Stimulated activated CD4-positive, alpha-beta T cell treated with anti-CD3 and anti-CD28 coated beads, Interleukin-12 subunit alpha, Interleukin-12 subunit beta, amount 100 ng/mL, for 48 hours (primary cell): Measurements from ENCODE around the gene BCL10.

ENCODE experiments used
- DNase-seq, 3 donors: peaks; one replicate each; pipeline ENCODE4 v3.0.0-alpha.2; 2020; ENCODE audit warnings: low read depth in 2 of 3, low spot score in 1 of 3

BCL10 gene

GRCh38 chr1:85300140-85300539 is 23.7 kb upstream of the BCL10 start:
- no peak for DNase-seq

GRCh38 chr1:85297855-85298629 is 21.6 kb upstream of the BCL10 start:
- DNase-seq = peak; percentile 64 to 78 (median 72)

DNA sequence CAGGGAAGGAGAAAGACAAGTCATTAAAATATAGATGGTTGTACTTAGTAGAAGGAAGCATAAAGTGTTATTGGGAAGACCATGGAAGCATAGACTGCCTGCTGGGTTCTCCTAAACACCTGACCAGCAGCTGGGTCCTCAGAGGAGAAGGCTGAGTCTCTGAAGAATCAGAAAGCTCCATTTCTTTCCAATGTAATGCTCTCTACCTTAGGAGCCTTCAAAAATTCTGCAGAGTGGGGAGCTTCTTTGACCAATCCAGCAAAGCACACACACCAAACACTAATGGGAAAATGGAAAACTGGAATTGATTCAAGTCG is 21.1 kb upstream of the BCL10 start:
- no peak for DNase-seq

- no peak for DNase-seq
Observed at GRCh38 chr1:85296980-85297379, 20.5 kb upstream of the BCL10 start.

- DNase-seq = no peak
Observed at GRCh38 chr1:85295654-85296053, 19.2 kb upstream of the BCL10 start.

DNA sequence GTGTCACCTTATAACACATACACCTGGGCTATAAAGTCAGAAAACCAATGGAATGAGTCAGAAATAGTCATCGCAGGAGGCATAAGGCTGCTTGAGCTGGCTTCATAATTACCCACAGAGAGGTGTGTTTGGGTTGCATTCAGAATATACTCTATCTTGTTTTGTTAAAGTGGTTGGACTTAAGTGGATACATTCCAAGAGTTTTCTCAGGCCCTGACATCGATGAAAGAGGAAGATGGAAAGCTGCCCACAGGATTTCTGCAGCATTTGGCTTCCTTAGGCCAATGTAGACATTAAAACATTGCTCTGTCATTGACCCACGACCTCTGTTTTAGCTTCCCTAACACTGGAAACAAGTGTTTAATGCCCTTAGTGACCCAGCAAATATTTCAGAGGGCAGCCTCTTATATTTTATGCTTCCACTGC is 18.6 kb upstream of the BCL10 start:
- no peak for DNase-seq

DNA sequence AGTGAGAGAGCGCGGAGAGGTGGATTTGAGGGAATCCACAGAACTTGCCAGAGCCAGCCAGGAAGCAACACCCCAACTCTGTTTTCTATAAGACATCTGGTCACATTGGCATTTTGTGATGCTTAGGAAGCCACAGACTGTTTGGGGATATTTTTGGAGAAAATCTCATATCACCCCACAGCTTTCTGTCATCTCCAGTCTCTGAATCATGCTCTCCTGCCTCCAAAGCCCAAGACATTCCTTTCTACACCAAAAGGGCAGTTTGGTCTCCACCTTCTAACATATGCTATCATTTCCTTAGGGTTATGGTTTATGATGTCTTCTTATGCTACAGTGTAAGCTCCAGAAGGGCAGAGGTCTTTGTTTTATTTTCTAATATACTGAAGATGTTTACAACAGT is 14.4 kb upstream of the BCL10 start:
- DNase-seq = no peak

- DNase-seq = no peak
Observed at GRCh38 chr1:85289848-85290335, 13.5 kb upstream of the BCL10 start.

DNA sequence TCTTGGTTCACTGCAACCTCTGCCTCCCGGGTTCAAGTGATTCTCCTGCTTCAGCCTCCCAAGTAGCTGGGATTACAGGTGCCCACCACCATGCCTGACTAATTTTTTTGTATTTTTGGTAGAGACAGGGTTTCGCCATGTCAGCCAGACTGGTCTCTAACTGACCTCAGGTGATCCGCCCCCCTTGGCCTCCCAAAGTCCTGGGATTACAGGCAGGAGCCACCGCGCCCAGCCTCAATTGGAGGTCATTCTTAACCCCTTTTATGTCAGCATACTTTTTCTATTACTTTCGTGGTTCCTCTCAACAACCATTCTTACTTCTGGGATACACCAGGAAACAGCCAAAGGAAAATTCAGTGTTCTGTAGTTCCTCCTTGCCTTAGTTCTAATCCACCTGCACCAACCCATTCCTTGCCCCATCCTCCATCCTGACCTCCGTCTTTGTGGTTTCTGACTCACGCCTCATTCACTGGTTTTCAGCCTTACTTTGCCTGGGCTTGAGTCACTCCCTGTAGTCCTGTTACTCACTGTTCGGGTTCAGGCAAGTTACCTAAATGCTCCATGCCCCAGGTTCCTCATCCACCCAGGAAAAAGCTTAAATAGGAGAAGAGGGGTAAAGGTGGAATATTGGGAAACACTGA is 12.9 kb upstream of the BCL10 start:
- peak in 1 of 3 donors; percentile 42 for DNase-seq

DNA sequence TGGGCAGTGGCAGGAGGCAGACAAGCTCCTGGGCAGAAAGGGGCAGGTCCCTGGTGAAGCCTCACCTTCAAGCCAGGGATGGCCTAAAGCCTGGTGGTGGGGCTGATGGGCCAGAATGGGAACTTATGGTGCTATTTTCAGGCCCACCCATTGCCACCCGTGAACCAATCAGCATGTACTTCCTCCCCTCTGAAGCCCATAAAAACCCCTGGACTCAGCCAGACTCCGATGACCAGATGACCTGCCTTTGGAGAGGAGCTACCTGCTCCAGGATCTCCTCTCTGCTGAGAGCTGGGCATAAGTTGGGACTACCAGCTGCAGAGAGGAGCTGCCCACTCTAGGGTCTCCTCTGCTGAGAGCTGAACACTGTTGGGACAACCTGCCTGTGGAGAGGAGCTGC is 7.8 kb upstream of the BCL10 start:
- DNase-seq = no peak

- no peak for DNase-seq
Observed at GRCh38 chr1:85283475-85284199, 7.2 kb upstream of the BCL10 start.

- DNase-seq = no peak
Observed at GRCh38 chr1:85282424-85282823, 6.0 kb upstream of the BCL10 start.

DNA sequence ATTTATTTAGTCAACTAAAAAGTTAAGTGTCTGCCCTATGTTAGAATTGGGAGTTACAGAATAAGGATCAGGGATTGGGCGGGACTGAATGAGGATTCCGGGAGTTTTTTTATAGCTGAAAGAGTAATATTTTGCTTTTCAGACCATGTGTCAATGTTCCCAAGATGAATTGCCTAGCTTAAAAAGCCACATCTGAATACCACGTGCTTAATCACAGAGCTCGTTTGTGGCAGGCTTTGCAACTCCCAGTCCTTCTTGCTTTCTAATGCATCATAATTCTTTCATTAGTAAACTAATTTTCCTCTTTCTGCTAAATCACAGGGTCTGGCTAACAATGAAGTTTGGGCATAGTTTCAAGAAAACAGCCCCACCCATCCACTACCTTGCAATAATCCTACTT is 4.2 kb upstream of the BCL10 start:
- no peak for DNase-seq

DNA sequence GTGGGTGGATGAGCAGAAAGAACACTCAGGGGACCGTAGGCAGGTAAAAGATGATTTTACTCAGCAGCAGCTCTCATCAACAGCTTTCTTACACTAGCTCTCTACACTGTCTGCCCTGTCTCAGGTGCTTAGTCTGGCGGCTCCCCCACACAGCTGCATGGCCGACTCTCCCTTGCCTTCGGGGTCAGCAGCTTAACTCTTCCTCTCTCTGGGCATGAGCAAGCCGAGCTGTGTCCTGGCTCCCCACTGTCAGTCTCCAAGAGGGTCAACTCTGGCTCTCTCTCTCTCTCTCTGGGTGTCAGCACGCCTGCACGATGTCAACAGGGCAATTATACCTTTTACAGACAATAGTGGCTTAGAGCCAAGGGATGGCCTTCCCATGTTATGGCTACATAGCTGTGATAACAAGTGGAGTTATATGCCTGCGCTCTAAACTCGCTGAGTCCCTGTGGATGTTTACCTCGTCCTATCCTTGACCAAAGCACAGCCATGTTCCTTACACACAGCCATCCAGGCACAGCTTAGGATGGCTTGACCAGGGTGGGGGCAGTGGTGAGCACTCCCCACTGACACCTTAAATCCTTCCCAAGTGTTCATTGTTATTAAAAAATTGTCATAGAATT is 3.1 kb upstream of the BCL10 start:
- no peak for DNase-seq

- peak in 1 of 3 donors; percentile 43 for DNase-seq
Observed at GRCh38 chr1:85278853-85279314, 2.5 kb upstream of the BCL10 start.

GRCh38 chr1:85277802-85278201 is 1.4 kb upstream of the BCL10 start:
- no peak for DNase-seq

- DNase-seq = no peak
Observed at GRCh38 chr1:85276978-85277639, 677 bp upstream of the BCL10 start.

- no peak for DNase-seq
Observed at GRCh38 chr1:85275701-85276214, 674 bp downstream of the BCL10 start.

DNA sequence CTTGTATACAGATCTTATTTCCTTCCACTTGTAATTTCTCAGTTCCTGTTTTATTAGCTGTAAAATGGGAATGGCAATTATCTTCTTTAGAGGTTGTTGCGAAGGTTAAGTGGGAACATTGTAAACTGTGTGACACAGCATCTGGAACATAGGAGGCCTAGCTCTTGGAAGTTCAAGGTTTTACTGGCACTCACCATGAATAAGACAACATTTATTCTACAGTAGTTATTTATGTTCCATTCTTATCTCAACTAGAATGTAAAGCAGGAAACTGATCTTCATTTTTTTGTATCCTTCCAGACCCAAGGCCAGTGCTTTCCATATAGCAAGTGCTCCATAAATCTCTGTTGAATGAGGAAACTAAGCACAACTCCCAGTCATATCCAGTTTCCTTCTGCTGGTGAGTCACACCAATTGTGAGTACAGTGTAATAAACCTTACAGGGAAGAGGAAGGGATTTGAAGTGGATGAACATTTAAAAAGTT is 1.4 kb downstream of the BCL10 start:
- DNase-seq = no peak

DNA sequence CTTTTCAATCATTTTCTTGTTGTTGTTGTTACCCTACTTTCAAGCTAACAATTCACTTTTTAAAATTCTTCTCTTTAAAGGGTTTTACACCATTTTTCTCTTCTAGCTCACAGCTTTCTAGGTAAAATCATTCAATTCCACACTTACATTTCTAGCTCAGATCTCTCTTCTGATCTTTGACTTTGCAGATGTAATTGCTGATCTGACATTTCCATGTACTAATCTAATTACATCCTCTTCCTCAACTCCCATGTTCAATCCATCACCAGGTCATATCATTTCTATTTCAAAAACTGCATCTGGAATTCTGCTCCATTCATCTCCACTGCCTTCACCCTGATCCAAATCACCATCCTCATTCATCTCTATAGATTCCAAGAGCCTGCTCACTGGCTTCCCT is 3.0 kb downstream of the BCL10 start:
- DNase-seq = no peak
